Measurements from ENCODE around the gene RAB23.

GRCh38 chr6:57209030-57209429, 13.1 kb downstream of the RAB23 start:
- TF ChIP-seq POLR2A (IDR thresholded peaks at IDR 0.05; ENCODE audit: low read length) = no peak
- no peak for TF ChIP-seq GATA1 (IDR thresholded peaks at IDR 0.05; ENCODE audit: low read depth, low read length)

Data from erythroblast (primary cell).